ENCODE measurements around the gene RTN1. TPM values are rescaled to one million over a fixed set of nuclear protein-coding genes. Genes with fewer than 3 reads are reported as not detected.

The RTN1 gene
- total and polyA plus RNA-seq, 10 of the 15 experiments (the other 5 are each of a cell fraction or from before 2014, with no cell fraction given): 0.03 to 0.55 (median 0.13) TPM; not detected in 4

- CTCF ChIA-PET: interaction anchor here (0.7 to 2.9 kb wide), 4 partner anchors 20 to 359 kb away, joined by 4 to 26 read pairs (median 7); no protein-coding TSS in a partner anchor
- FAIRE-seq: no peak
Observed at GRCh38 chr14:59687663-59688062, 182.9 kb downstream of the RTN1 start.

More at GRCh38 chr14:59687663-59688062, 182.9 kb downstream of the RTN1 start:
- Histone ChIP-seq H4K20me1 (ENCODE audit: control insufficient read depth, insufficient read depth) (no peaks in the 10 kb centered on the region), H3K79me2 (ENCODE audit: control insufficient read depth, insufficient read depth, low read length) (no peaks in the 10 kb centered on the region), H3K9me3 (replicated peaks; ENCODE audit: control insufficient read depth, insufficient read depth, low read length) (no peaks in the 10 kb centered on the region), H3K4me2 (ENCODE audit: control insufficient read depth, insufficient read depth) (no peak overlapping the region), H3K9ac (ENCODE audit: control insufficient read depth, insufficient read depth, low read length) (no peak overlapping the region), H3K27me3 (replicated peaks in 1 of 2; ENCODE audit: control insufficient read depth in 2 of 2, insufficient read depth in 2 of 2, low read length in 1 of 2) (no peaks in the 10 kb centered on the region), H3K36me3 (ENCODE audit: control insufficient read depth in 2 of 2, insufficient read depth in 2 of 2, low read length in 1 of 2) (no peaks in the 10 kb centered on the region), H2AFZ (ENCODE audit: control insufficient read depth, low read depth, low read length) (no peak overlapping the region), H3K27ac (ENCODE audit: control insufficient read depth, insufficient read depth) (no peak overlapping the region), H3K4me1 (ENCODE audit: control insufficient read depth, insufficient read depth, low read length) (no peaks in the 10 kb centered on the region), H3K4me3 (no peak overlapping the region)
- ATAC-seq: no peak
- BruUV-seq (replicated peaks): no TSS peak
- ChIA-PET SMC1A (ENCODE audit: uncharacterized antibody, unreplicated experiment) (interaction anchor here (0.7 to 2.6 kb wide), 3 partner anchors 8 to 55 kb away, joined by 3 to 17 read pairs (median 3); no protein-coding TSS in a partner anchor), RAD21 (ENCODE audit: unreplicated experiment) (interaction anchor here (1.8 kb wide), 1 partner anchor 55 kb away, joined by 13 read pairs; no protein-coding TSS in a partner anchor), POLR2A (no interaction called here)
- in situ Hi-C loops (cut with MboI): no loop called here
- intact Hi-C loops (cut with micrococcal nuclease; ENCODE audit: unreplicated experiment): loop anchor here (1.0 to 5.0 kb wide), 2 partner anchors 55 to 180 kb away; no protein-coding TSS in a partner anchor
- no peak for DNase-seq (ENCODE audit: low read depth, low spot score)
- no peak for TF ChIP-seq ZSCAN29 (IDR thresholded peaks at IDR 0.05)
- TF ChIP-seq ZNF207 (IDR thresholded peaks at IDR 0.05; ENCODE audit: borderline replicate concordance): no peak
- no peak for TF ChIP-seq TAF1 (IDR thresholded peaks at IDR 0.05; ENCODE audit: borderline replicate concordance, low read depth, low read length)
- TF ChIP-seq CREM (IDR thresholded peaks at IDR 0.05; ENCODE audit: low read depth): no peak
- no peak for TF ChIP-seq YY1 (IDR thresholded peaks at IDR 0.05; ENCODE audit: low read depth, low read length)
- TF ChIP-seq TCF12 (IDR thresholded peaks at IDR 0.05; ENCODE audit: low read depth, low read length): no peak
- no peak for TF ChIP-seq ETV6 (conservative IDR thresholded peaks at IDR 0.05 in 1 of 2, IDR thresholded peaks at IDR 0.05 in 1 of 2; ENCODE audit: borderline replicate concordance in 1 of 2, low read depth in 1 of 2)
- TF ChIP-seq POLR2A (IDR thresholded peaks at IDR 0.05; ENCODE audit: low read depth, low read length): no peak
- no peak for TF ChIP-seq CTCF (IDR thresholded peaks at IDR 0.05 in 2 of 3, conservative IDR thresholded peaks at IDR 0.05 in 1 of 3; ENCODE audit: control insufficient read depth in 2 of 3, extremely low read depth in 1 of 3, insufficient read depth in 1 of 3, low read depth in 3 of 3, low read length in 3 of 3)
- TF ChIP-seq ELK1 (IDR thresholded peaks at IDR 0.05; ENCODE audit: low read depth, low read length): no peak
- no peak for TF ChIP-seq HDGF (IDR thresholded peaks at IDR 0.05)
- TF ChIP-seq BHLHE40 (IDR thresholded peaks at IDR 0.05; ENCODE audit: borderline replicate concordance in 1 of 2, low read depth in 2 of 2, low read length in 1 of 2): no peak
- TF ChIP-seq ZNF384 (IDR thresholded peaks at IDR 0.05; ENCODE audit: borderline replicate concordance, low read depth, low read length): no peak
- no peak for TF ChIP-seq YBX1 (IDR thresholded peaks at IDR 0.05)
- no peak for TF ChIP-seq CREB1 (IDR thresholded peaks at IDR 0.05; ENCODE audit: low read depth)
- no peak for TF ChIP-seq MTA3 (IDR thresholded peaks at IDR 0.05; ENCODE audit: borderline replicate concordance, low read length)
